Measurements from ENCODE around the gene FHL2.

Gene FHL2

GRCh38 chr2:105398336-105399206, at the start of gene FHL2:
TSS of gene FHL2 (minus strand) at chr2:105399051. CDS start at chr2:105386516, 12,535 bp downstream.
- Histone ChIP-seq H3K4me3 (ENCODE audit: low read depth, low read length) (peak within 1 kb of the TSS; percentile 90), H3K4me1 (ENCODE audit: control insufficient read depth, insufficient read depth, low read length) (peaks cover 6% of the 10 kb centered on the region), H3K36me3 (ENCODE audit: control insufficient read depth, insufficient read depth, low read length) (no peaks in the 10 kb centered on the region), H3K27me3 (ENCODE audit: control insufficient read depth, insufficient read depth, low read length) (peaks cover 15% of the 10 kb centered on the region), H3K9ac (ENCODE audit: low read depth, low read length) (peak within 1 kb of the TSS; percentile 79), H3K9me3 (ENCODE audit: control insufficient read depth, insufficient read depth, low read length) (no peaks in the 10 kb centered on the region)

GRCh38 chr2:105447476-105447875, 48.6 kb upstream of the FHL2 start:
- Histone ChIP-seq H3K27me3 (ENCODE audit: control insufficient read depth, insufficient read depth, low read length) (no peaks in the 10 kb centered on the region), H3K36me3 (ENCODE audit: control insufficient read depth, insufficient read depth, low read length) (no peaks in the 10 kb centered on the region), H3K9ac (ENCODE audit: low read depth, low read length) (no peak overlapping the region), H3K9me3 (ENCODE audit: control insufficient read depth, insufficient read depth, low read length) (no peaks in the 10 kb centered on the region), H3K4me3 (ENCODE audit: low read depth, low read length) (no peak overlapping the region), H3K4me1 (ENCODE audit: control insufficient read depth, insufficient read depth, low read length) (peaks cover 4% of the 10 kb centered on the region)

GRCh38 chr2:105446501-105446900, 47.6 kb upstream of the FHL2 start:
- Histone ChIP-seq H3K4me1 (ENCODE audit: control insufficient read depth, insufficient read depth, low read length) (peaks cover 7% of the 10 kb centered on the region), H3K36me3 (ENCODE audit: control insufficient read depth, insufficient read depth, low read length) (no peaks in the 10 kb centered on the region), H3K9me3 (ENCODE audit: control insufficient read depth, insufficient read depth, low read length) (no peaks in the 10 kb centered on the region), H3K4me3 (ENCODE audit: low read depth, low read length) (no peak overlapping the region), H3K27me3 (ENCODE audit: control insufficient read depth, insufficient read depth, low read length) (no peaks in the 10 kb centered on the region), H3K9ac (ENCODE audit: low read depth, low read length) (no peak overlapping the region)

- no peaks in the 10 kb centered on the region for H3K36me3 ChIP-seq (ENCODE audit: control insufficient read depth, insufficient read depth, low read length)
- no peaks in the 10 kb centered on the region for H3K9me3 ChIP-seq (ENCODE audit: control insufficient read depth, insufficient read depth, low read length)
- no peak overlapping the region for H3K4me3 ChIP-seq (ENCODE audit: low read depth, low read length)
- peaks cover 7% of the 10 kb centered on the region for H3K4me1 ChIP-seq (ENCODE audit: control insufficient read depth, insufficient read depth, low read length)
- H3K9ac ChIP-seq (ENCODE audit: low read depth, low read length) = no peak overlapping the region
- no peaks in the 10 kb centered on the region for H3K27me3 ChIP-seq (ENCODE audit: control insufficient read depth, insufficient read depth, low read length)
These were observed 47.1 kb upstream of the FHL2 start for GRCh38 chr2:105445976-105446375.

- Histone ChIP-seq H3K4me1 (ENCODE audit: control insufficient read depth, insufficient read depth, low read length) (peaks cover 7% of the 10 kb centered on the region), H3K9me3 (ENCODE audit: control insufficient read depth, insufficient read depth, low read length) (no peaks in the 10 kb centered on the region), H3K9ac (ENCODE audit: low read depth, low read length) (no peak overlapping the region), H3K4me3 (ENCODE audit: low read depth, low read length) (no peak overlapping the region), H3K27me3 (ENCODE audit: control insufficient read depth, insufficient read depth, low read length) (no peaks in the 10 kb centered on the region), H3K36me3 (ENCODE audit: control insufficient read depth, insufficient read depth, low read length) (no peaks in the 10 kb centered on the region)
These were observed 46.6 kb upstream of the FHL2 start for GRCh38 chr2:105445498-105445897.

- no peak overlapping the region for H3K4me3 ChIP-seq (ENCODE audit: low read depth, low read length)
- H3K9ac ChIP-seq (ENCODE audit: low read depth, low read length) = no peak overlapping the region
- no peaks in the 10 kb centered on the region for H3K9me3 ChIP-seq (ENCODE audit: control insufficient read depth, insufficient read depth, low read length)
- H3K36me3 ChIP-seq (ENCODE audit: control insufficient read depth, insufficient read depth, low read length) = no peaks in the 10 kb centered on the region
- peaks cover 7% of the 10 kb centered on the region for H3K4me1 ChIP-seq (ENCODE audit: control insufficient read depth, insufficient read depth, low read length)
- H3K27me3 ChIP-seq (ENCODE audit: control insufficient read depth, insufficient read depth, low read length) = no peaks in the 10 kb centered on the region
These were observed 45.1 kb upstream of the FHL2 start for GRCh38 chr2:105443617-105444598.

GRCh38 chr2:105442721-105443120, 43.9 kb upstream of the FHL2 start:
- Histone ChIP-seq H3K4me3 (ENCODE audit: low read depth, low read length) (no peak overlapping the region), H3K9ac (ENCODE audit: low read depth, low read length) (no peak overlapping the region), H3K4me1 (ENCODE audit: control insufficient read depth, insufficient read depth, low read length) (peaks cover 7% of the 10 kb centered on the region), H3K9me3 (ENCODE audit: control insufficient read depth, insufficient read depth, low read length) (no peaks in the 10 kb centered on the region), H3K36me3 (ENCODE audit: control insufficient read depth, insufficient read depth, low read length) (no peaks in the 10 kb centered on the region), H3K27me3 (ENCODE audit: control insufficient read depth, insufficient read depth, low read length) (no peaks in the 10 kb centered on the region)

- H3K4me3 ChIP-seq (ENCODE audit: low read depth, low read length) = no peak overlapping the region
- H3K4me1 ChIP-seq (ENCODE audit: control insufficient read depth, insufficient read depth, low read length) = peaks cover 7% of the 10 kb centered on the region
- no peaks in the 10 kb centered on the region for H3K27me3 ChIP-seq (ENCODE audit: control insufficient read depth, insufficient read depth, low read length)
- no peaks in the 10 kb centered on the region for H3K36me3 ChIP-seq (ENCODE audit: control insufficient read depth, insufficient read depth, low read length)
- no peaks in the 10 kb centered on the region for H3K9me3 ChIP-seq (ENCODE audit: control insufficient read depth, insufficient read depth, low read length)
- no peak overlapping the region for H3K9ac ChIP-seq (ENCODE audit: low read depth, low read length)
These were observed 43.2 kb upstream of the FHL2 start for GRCh38 chr2:105442056-105442455.

- Histone ChIP-seq H3K9ac (ENCODE audit: low read depth, low read length) (no peak overlapping the region), H3K9me3 (ENCODE audit: control insufficient read depth, insufficient read depth, low read length) (no peaks in the 10 kb centered on the region), H3K4me3 (ENCODE audit: low read depth, low read length) (no peak overlapping the region), H3K36me3 (ENCODE audit: control insufficient read depth, insufficient read depth, low read length) (no peaks in the 10 kb centered on the region), H3K27me3 (ENCODE audit: control insufficient read depth, insufficient read depth, low read length) (no peaks in the 10 kb centered on the region), H3K4me1 (ENCODE audit: control insufficient read depth, insufficient read depth, low read length) (peaks cover 7% of the 10 kb centered on the region)
These were observed 40.3 kb upstream of the FHL2 start for GRCh38 chr2:105439141-105439540.

GRCh38 chr2:105438104-105438929, 39.5 kb upstream of the FHL2 start:
- no peaks in the 10 kb centered on the region for H3K27me3 ChIP-seq (ENCODE audit: control insufficient read depth, insufficient read depth, low read length)
- no peak overlapping the region for H3K9ac ChIP-seq (ENCODE audit: low read depth, low read length)
- H3K9me3 ChIP-seq (ENCODE audit: control insufficient read depth, insufficient read depth, low read length) = no peaks in the 10 kb centered on the region
- H3K4me1 ChIP-seq (ENCODE audit: control insufficient read depth, insufficient read depth, low read length) = peaks cover 3% of the 10 kb centered on the region
- no peak overlapping the region for H3K4me3 ChIP-seq (ENCODE audit: low read depth, low read length)
- no peaks in the 10 kb centered on the region for H3K36me3 ChIP-seq (ENCODE audit: control insufficient read depth, insufficient read depth, low read length)

- Histone ChIP-seq H3K4me3 (ENCODE audit: low read depth, low read length) (no peak overlapping the region), H3K9ac (ENCODE audit: low read depth, low read length) (no peak overlapping the region), H3K36me3 (ENCODE audit: control insufficient read depth, insufficient read depth, low read length) (no peaks in the 10 kb centered on the region), H3K27me3 (ENCODE audit: control insufficient read depth, insufficient read depth, low read length) (no peaks in the 10 kb centered on the region), H3K4me1 (ENCODE audit: control insufficient read depth, insufficient read depth, low read length) (peaks cover 3% of the 10 kb centered on the region), H3K9me3 (ENCODE audit: control insufficient read depth, insufficient read depth, low read length) (no peaks in the 10 kb centered on the region)
These were observed 38.9 kb upstream of the FHL2 start for GRCh38 chr2:105437708-105438103.
